Measurements from ENCODE around the gene QDPR.

Gene QDPR

DNA sequence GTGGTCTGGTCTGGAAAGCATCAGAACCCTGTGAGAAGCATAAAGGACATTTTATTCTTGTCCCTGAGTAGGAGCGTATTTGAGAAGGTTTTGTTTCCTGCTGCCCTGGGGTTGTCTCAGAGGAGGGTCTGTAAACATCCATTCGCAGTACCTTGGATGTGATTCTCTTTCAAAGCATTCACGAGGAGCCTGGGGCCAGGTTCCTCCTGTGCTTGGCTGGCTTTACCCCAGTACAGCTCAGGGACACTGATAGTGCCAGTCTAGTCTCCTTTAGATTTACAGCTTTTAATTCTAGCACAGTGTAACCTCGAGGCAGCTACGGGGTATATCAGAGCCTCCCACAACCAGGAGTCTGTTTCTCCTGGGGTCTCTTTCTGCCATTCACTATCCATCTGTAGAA lies 5.8 kb upstream of the QDPR start:
- Histone ChIP-seq H2BK12ac (ENCODE audit: low read length) (no peak overlapping the region), H2AFZ (ENCODE audit: insufficient read depth, low read length, poor library complexity) (no peak overlapping the region), H3K4me2 (ENCODE audit: low read length) (no peak overlapping the region), H3K4me1 (ENCODE audit: control insufficient read depth in 1 of 2, insufficient read depth in 2 of 2, low read length in 2 of 2) (peaks cover 0 to 4% of the 10 kb centered on the region in 2 experiments), H3K23ac (ENCODE audit: low read length) (no peak overlapping the region), H3K9ac (ENCODE audit: low read length) (no peak overlapping the region), H3K4me3 (ENCODE audit: low read depth, low read length) (no peak overlapping the region), H3K36me3 (ENCODE audit: control insufficient read depth in 1 of 2, insufficient read depth in 2 of 2, low read length in 2 of 2) (no peaks in the 10 kb centered on the region), H2AK5ac (ENCODE audit: low read length) (no peak overlapping the region), H3K4ac (ENCODE audit: low read depth, low read length) (no peak overlapping the region), H2BK5ac (ENCODE audit: low read depth, low read length, poor library complexity) (no peak overlapping the region), H3K14ac (ENCODE audit: low read length) (no peak overlapping the region), H3K9me3 (ENCODE audit: insufficient read depth, low read depth, low read length) (no peaks in the 10 kb centered on the region), H3K27me3 (ENCODE audit: insufficient read depth, low read length) (no peaks in the 10 kb centered on the region), H4K91ac (ENCODE audit: low read depth, low read length) (no peak overlapping the region), H4K8ac (ENCODE audit: low read depth, low read length) (no peak overlapping the region), H4K12ac (ENCODE audit: low read depth, low read length) (no peak overlapping the region), H2BK120ac (ENCODE audit: insufficient read depth, low read length, poor library complexity) (no peak overlapping the region), H3K27ac (ENCODE audit: low read depth, low read length) (no peak overlapping the region), H3K79me1 (ENCODE audit: low read length) (no peaks in the 10 kb centered on the region), H3K79me2 (ENCODE audit: control insufficient read depth, insufficient read depth, low read length, poor library complexity) (no peaks in the 10 kb centered on the region), H3K18ac (ENCODE audit: low read length) (no peak overlapping the region)
- no peak for DNase-seq
- WGBS (ENCODE audit: extremely low coverage, insufficient coverage, insufficient read length) = no CpG with 5 or more reads among the region's 5 CpGs

DNA sequence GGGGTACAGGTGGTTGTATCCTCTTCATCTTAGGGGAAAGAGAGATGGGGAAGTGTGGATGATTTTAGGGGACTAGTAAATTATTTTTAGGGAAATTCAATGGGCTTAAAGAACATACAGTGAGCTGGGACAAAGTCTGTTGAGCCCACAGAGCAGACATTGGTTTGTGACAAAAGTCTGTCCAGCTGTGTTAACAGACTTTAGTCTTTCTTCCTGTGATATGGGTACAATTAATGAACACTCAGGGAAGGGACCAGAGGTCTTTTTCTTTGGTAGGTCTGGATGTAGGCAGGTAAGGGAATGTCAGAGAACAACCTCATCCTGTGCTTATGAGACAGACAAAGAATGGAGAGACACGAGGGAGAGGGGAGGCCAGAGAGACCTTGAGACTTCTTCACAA lies 5.1 kb upstream of the QDPR start:
- no peak overlapping the region for H3K4ac ChIP-seq (ENCODE audit: low read depth, low read length)
- H3K79me2 ChIP-seq (ENCODE audit: control insufficient read depth, insufficient read depth, low read length, poor library complexity) = no peaks in the 10 kb centered on the region
- H3K18ac ChIP-seq (ENCODE audit: low read length) = no peak overlapping the region
- no peak overlapping the region for H4K8ac ChIP-seq (ENCODE audit: low read depth, low read length)
- H2BK120ac ChIP-seq (ENCODE audit: insufficient read depth, low read length, poor library complexity) = no peak overlapping the region
- WGBS (ENCODE audit: extremely low coverage, insufficient coverage, insufficient read length) = no CpG with 5 or more reads among the region's 1 CpG
- H4K91ac ChIP-seq (ENCODE audit: low read depth, low read length) = no peak overlapping the region
- H3K14ac ChIP-seq (ENCODE audit: low read length) = no peak overlapping the region
- H3K4me2 ChIP-seq (ENCODE audit: low read length) = no peak overlapping the region
- no peak for DNase-seq
- H2AFZ ChIP-seq (ENCODE audit: insufficient read depth, low read length, poor library complexity) = no peak overlapping the region
- H3K9me3 ChIP-seq (ENCODE audit: insufficient read depth, low read depth, low read length) = no peaks in the 10 kb centered on the region
- H2AK5ac ChIP-seq (ENCODE audit: low read length) = no peak overlapping the region
- H3K4me3 ChIP-seq (ENCODE audit: low read depth, low read length) = no peak overlapping the region
- H3K9ac ChIP-seq (ENCODE audit: low read length) = no peak overlapping the region
- H2BK5ac ChIP-seq (ENCODE audit: low read depth, low read length, poor library complexity) = no peak overlapping the region
- no peaks in the 10 kb centered on the region for H3K27me3 ChIP-seq (ENCODE audit: insufficient read depth, low read length)
- no peaks in the 10 kb centered on the region for H3K36me3 ChIP-seq (ENCODE audit: control insufficient read depth in 1 of 2, insufficient read depth in 2 of 2, low read length in 2 of 2)
- H4K12ac ChIP-seq (ENCODE audit: low read depth, low read length) = no peak overlapping the region
- H2BK12ac ChIP-seq (ENCODE audit: low read length) = no peak overlapping the region
- H3K4me1 ChIP-seq (ENCODE audit: control insufficient read depth in 1 of 2, insufficient read depth in 2 of 2, low read length in 2 of 2) = peaks cover 0 to 4% of the 10 kb centered on the region in 2 experiments
- no peak overlapping the region for H3K23ac ChIP-seq (ENCODE audit: low read length)
- no peaks in the 10 kb centered on the region for H3K79me1 ChIP-seq (ENCODE audit: low read length)
- no peak overlapping the region for H3K27ac ChIP-seq (ENCODE audit: low read depth, low read length)

DNA sequence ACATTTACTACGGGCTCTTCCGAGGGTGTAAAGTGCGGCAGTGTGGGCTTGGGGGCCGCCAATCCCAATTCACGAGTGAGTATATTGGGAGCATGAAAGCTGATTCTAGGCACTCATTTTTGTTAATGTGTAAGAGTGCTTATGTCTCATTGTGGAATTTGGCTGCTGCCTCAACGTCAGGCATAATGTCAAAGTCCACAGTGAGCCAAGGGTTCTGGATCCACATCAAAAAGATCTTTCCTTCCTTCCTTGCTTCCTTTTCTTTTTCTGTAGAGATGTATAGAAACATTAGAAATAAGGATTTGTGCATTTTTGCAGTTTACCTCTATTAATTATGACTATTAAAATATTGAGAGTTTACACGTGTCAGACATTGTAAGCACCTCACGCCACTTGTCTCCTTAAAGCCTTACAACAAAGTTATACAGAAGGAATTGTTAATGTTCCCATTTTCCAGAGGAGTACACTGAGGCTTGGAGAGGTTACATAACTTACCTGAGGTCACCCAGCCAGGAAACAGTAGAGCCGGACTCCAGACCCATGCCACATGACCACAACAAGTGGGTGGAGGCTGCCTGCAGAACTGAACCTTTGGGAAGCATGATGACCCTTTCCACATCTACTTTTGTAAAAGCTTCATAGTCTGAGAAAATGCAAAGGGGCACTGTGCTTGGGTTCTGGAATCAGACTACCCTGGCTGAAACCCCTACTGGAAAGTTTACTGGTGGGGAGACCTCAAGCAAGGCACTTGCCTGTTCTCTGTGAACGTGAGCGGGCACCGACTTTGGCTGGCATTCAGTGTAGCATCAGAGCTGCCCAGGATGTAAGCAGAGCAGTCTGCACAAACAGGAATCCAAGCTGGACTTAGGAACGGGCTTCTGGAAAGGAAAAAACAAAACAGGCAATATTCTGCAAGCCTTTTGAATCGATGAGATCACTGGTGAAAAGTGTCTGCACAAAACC lies 3.8 kb upstream of the QDPR start:
- Histone ChIP-seq H4K91ac (ENCODE audit: low read depth, low read length) (no peak overlapping the region), H3K9me3 (ENCODE audit: insufficient read depth, low read depth, low read length) (no peaks in the 10 kb centered on the region), H3K79me2 (ENCODE audit: control insufficient read depth, insufficient read depth, low read length, poor library complexity) (peaks cover 2% of the 10 kb centered on the region), H3K36me3 (ENCODE audit: control insufficient read depth in 1 of 2, insufficient read depth in 2 of 2, low read length in 2 of 2) (no peaks in the 10 kb centered on the region), H3K27me3 (ENCODE audit: insufficient read depth, low read length) (no peaks in the 10 kb centered on the region), H3K4me1 (ENCODE audit: control insufficient read depth in 1 of 2, insufficient read depth in 2 of 2, low read length in 2 of 2) (peaks cover under 1 to 7% of the 10 kb centered on the region in 2 experiments), H3K4ac (ENCODE audit: low read depth, low read length) (no peak overlapping the region), H3K27ac (ENCODE audit: low read depth, low read length) (no peak overlapping the region), H3K14ac (ENCODE audit: low read length) (no peak overlapping the region), H3K4me3 (ENCODE audit: low read depth, low read length) (no peak overlapping the region), H2AFZ (ENCODE audit: insufficient read depth, low read length, poor library complexity) (no peak overlapping the region), H2BK120ac (ENCODE audit: insufficient read depth, low read length, poor library complexity) (no peak overlapping the region), H3K23ac (ENCODE audit: low read length) (no peak overlapping the region), H3K79me1 (ENCODE audit: low read length) (peaks cover 3% of the 10 kb centered on the region), H3K18ac (ENCODE audit: low read length) (no peak overlapping the region), H2AK5ac (ENCODE audit: low read length) (no peak overlapping the region), H2BK5ac (ENCODE audit: low read depth, low read length, poor library complexity) (no peak overlapping the region), H4K8ac (ENCODE audit: low read depth, low read length) (no peak overlapping the region), H4K12ac (ENCODE audit: low read depth, low read length) (no peak overlapping the region), H3K4me2 (ENCODE audit: low read length) (no peak overlapping the region), H2BK12ac (ENCODE audit: low read length) (no peak overlapping the region), H3K9ac (ENCODE audit: low read length) (no peak overlapping the region)
- WGBS (ENCODE audit: extremely low coverage, insufficient coverage, insufficient read length) = no CpG with 5 or more reads among the region's 14 CpGs
- DNase-seq = no peak

- Histone ChIP-seq H3K27me3 (ENCODE audit: insufficient read depth, low read length) (no peaks in the 10 kb centered on the region), H3K18ac (ENCODE audit: low read length) (no peak within 1 kb of the TSS), H3K4me1 (ENCODE audit: control insufficient read depth in 1 of 2, insufficient read depth in 2 of 2, low read length in 2 of 2) (peaks cover 2 to 7% of the 10 kb centered on the region in 2 experiments), H3K14ac (ENCODE audit: low read length) (no peak within 1 kb of the TSS), H3K9me3 (ENCODE audit: insufficient read depth, low read depth, low read length) (no peaks in the 10 kb centered on the region), H3K27ac (ENCODE audit: low read depth, low read length) (no peak within 1 kb of the TSS), H3K79me1 (ENCODE audit: low read length) (peaks cover 3% of the 10 kb centered on the region), H2BK120ac (ENCODE audit: insufficient read depth, low read length, poor library complexity) (no peak within 1 kb of the TSS), H3K4ac (ENCODE audit: low read depth, low read length) (no peak within 1 kb of the TSS), H4K91ac (ENCODE audit: low read depth, low read length) (no peak within 1 kb of the TSS), H3K4me2 (ENCODE audit: low read length) (no peak within 1 kb of the TSS), H2AK5ac (ENCODE audit: low read length) (no peak within 1 kb of the TSS), H3K79me2 (ENCODE audit: control insufficient read depth, insufficient read depth, low read length, poor library complexity) (peaks cover 2% of the 10 kb centered on the region), H3K4me3 (ENCODE audit: low read depth, low read length) (no peak within 1 kb of the TSS), H4K12ac (ENCODE audit: low read depth, low read length) (no peak within 1 kb of the TSS), H2BK5ac (ENCODE audit: low read depth, low read length, poor library complexity) (no peak within 1 kb of the TSS), H3K23ac (ENCODE audit: low read length) (no peak within 1 kb of the TSS), H3K36me3 (ENCODE audit: control insufficient read depth in 1 of 2, insufficient read depth in 2 of 2, low read length in 2 of 2) (no peaks in the 10 kb centered on the region), H2AFZ (ENCODE audit: insufficient read depth, low read length, poor library complexity) (no peak within 1 kb of the TSS), H2BK12ac (ENCODE audit: low read length) (no peak within 1 kb of the TSS), H4K8ac (ENCODE audit: low read depth, low read length) (no peak within 1 kb of the TSS), H3K9ac (ENCODE audit: low read length) (no peak within 1 kb of the TSS)
- DNase-seq = no peak
- no CpG with 5 or more reads among the region's 9 CpGs for WGBS (ENCODE audit: extremely low coverage, insufficient coverage, insufficient read length)
Measured at GRCh38 chr4:17514865-17515264, 3.0 kb upstream of the QDPR start, which contains the start of gene CLRN2. Gene CLRN2 (plus strand): TSS chr4:17515165. CDS start chr4:17515267, 102 bp downstream.
